NCI-H2171 (cell line): ENCODE measurements around the gene ROM1.
"Not testable (repeated sequence)": the region's sequence is repeated elsewhere in the genome, so short reads cannot be mapped to it uniquely, and the experiment has no call there.

Source experiments
- DNase-seq: peaks from one replicate; lab custom pipeline; 2025; lab: John Stamatoyannopoulos, UW

The ROM1 gene

GRCh38 chr11:62610403-62610802 lies 2.7 kb upstream of the ROM1 start:
- DNase-seq = no peak

- DNase-seq = no peak
These were observed 2.0 kb upstream of the ROM1 start for GRCh38 chr11:62610814-62611704.

GRCh38 chr11:62611705-62612365 lies 1.2 kb upstream of the ROM1 start:
- peak; percentile 16 for DNase-seq

GRCh38 chr11:62613291-62613778 lies 278 bp downstream of the ROM1 start:
- no peak for DNase-seq

GRCh38 chr11:62614275-62614674 lies 1.2 kb downstream of the ROM1 start:
- DNase-seq = no peak

GRCh38 chr11:62615521-62615920 lies 2.5 kb downstream of the ROM1 start:
- DNase-seq = no peak

- DNase-seq = not testable (repeated sequence)
These were observed 3.9 kb downstream of the ROM1 start for GRCh38 chr11:62616957-62617356.

- no peak for DNase-seq
These were observed 8.0 kb downstream of the ROM1 start for GRCh38 chr11:62621027-62621566.

- DNase-seq = peak; percentile 96
These were observed 8.8 kb downstream of the ROM1 start, which contains the start of gene B3GAT3 for GRCh38 chr11:62621567-62622470. TSS of gene B3GAT3 (minus strand) at chr11:62621986. CDS start at chr11:62621947, 39 bp downstream.

GRCh38 chr11:62622476-62623089 lies 9.5 kb downstream of the ROM1 start:
- DNase-seq = no peak

- no peak for DNase-seq
These were observed 14.7 kb downstream of the ROM1 start for GRCh38 chr11:62627713-62628112.

GRCh38 chr11:62632492-62632891 lies 19.4 kb downstream of the ROM1 start:
- no peak for DNase-seq

GRCh38 chr11:62644220-62644619 lies 31.2 kb downstream of the ROM1 start:
- no peak for DNase-seq

- DNase-seq = no peak
These were observed 32.6 kb downstream of the ROM1 start for GRCh38 chr11:62645671-62645945.

GRCh38 chr11:62645946-62646824 lies 33.1 kb downstream of the ROM1 start, which contains the start of gene GANAB:
TSS of gene GANAB (minus strand) at chr11:62646613. CDS start at chr11:62646599, 14 bp downstream.
- DNase-seq = peak; percentile 99

GRCh38 chr11:62646825-62647608 lies 34.0 kb downstream of the ROM1 start:
- DNase-seq = no peak

- DNase-seq = no peak
These were observed 34.5 kb downstream of the ROM1 start for GRCh38 chr11:62647609-62648005.

GRCh38 chr11:62648185-62648966 lies 35.3 kb downstream of the ROM1 start:
- no peak for DNase-seq

- no peak for DNase-seq
These were observed 35.9 kb downstream of the ROM1 start for GRCh38 chr11:62648967-62649364.
